K562 (cell line): ENCODE data around the gene PITHD1. TPM values are rescaled to one million over a fixed set of nuclear protein-coding genes. Genes with fewer than 3 reads are reported as not detected.

Experiments
- ATAC-seq: fragments of 200-7000 bp; cut with Tn5 transposase; 3 replicates; pipeline ENCODE4 v1.9.1; 2020; ENCODE audit warnings: moderate library complexity
- BruUV-seq: library from RNA; stranded (reverse); fragments of 400-500 nt; replicated peaks from 2 replicates; lab custom pipeline; 2021; lab: Mats Ljungman, UMichigan
- CTCF ChIA-PET: fragments of 300-600 bp; formaldehyde crosslinking; extraction: SDS; loops from one replicate; lab custom pipeline; 2021; ENCODE audit warnings: low intra/inter-chr PET ratio; lab: Yijun Ruan, JAX
- POLR2A ChIA-PET: fragments of 300-600, 350-650 bp; sonication (Branson Sonifier 250); formaldehyde crosslinking; extraction: SDS; loops from one replicate; lab custom pipeline; 2021; ENCODE audit warnings: antibody characterized with exemption, inconsistent platforms; lab: Yijun Ruan, JAX
- DNase-seq, 4 experiments: peaks; one replicate each; pipeline versions ENCODE4 v3.0.0 to v3.0.0-alpha.2; 2011 to 2018; ENCODE audit warnings: low spot score in 3 of 4, mixed read lengths in 3 of 4; ENCODE audit errors: extremely low read depth in 1 of 4
- FAIRE-seq: peaks from 2 replicates; lab custom pipeline; 2011; peaks lifted over from hg19 to GRCh38; lab: Jason Lieb, UNC
- H2AFZ ChIP-seq: 2 replicates; pipeline ENCODE4 v1.6.0; 2011; ENCODE audit warnings: low read depth, low read length, control low read depth, inconsistent platforms
- H3K27ac ChIP-seq: fragments of 200-600 bp; 3 replicates; pipeline ENCODE4 v1.8.0; 2011; ENCODE audit warnings: low read depth, mild to moderate bottlenecking, control low read depth, inconsistent platforms, low read length, moderate library complexity, mixed read lengths; ENCODE audit errors: extremely low read depth
- H3K27me3 ChIP-seq, 2 experiments: fragments of 300-600 bp in 1 of 2; 2 replicates in 1 of 2; 3 replicates in 1 of 2; pipeline versions ENCODE4 v1.6.0 to v1.8.0; 2011; ENCODE audit warnings: inconsistent platforms in 2 of 2, low read length in 2 of 2, mild to moderate bottlenecking in 1 of 2, mixed read lengths in 1 of 2, moderate library complexity in 1 of 2; ENCODE audit not compliant: control insufficient read depth in 2 of 2, insufficient read depth in 2 of 2
- H3K36me3 ChIP-seq: fragments of 300-600 bp; 3 replicates; pipeline ENCODE4 v1.8.0; 2011; ENCODE audit warnings: mild to moderate bottlenecking, low read length, inconsistent platforms; ENCODE audit not compliant: control insufficient read depth, insufficient read depth
- H3K4me1 ChIP-seq, 2 experiments: fragments of 200-600 bp in 1 of 2; replicated peaks in 1 of 2; 2 replicates in 1 of 2; 3 replicates in 1 of 2; pipeline versions ENCODE4 v1.5.1 to v1.8.0; 2011; ENCODE audit warnings: inconsistent platforms in 2 of 2, low read length in 2 of 2, mild to moderate bottlenecking in 1 of 2, mixed read lengths in 1 of 2, moderate library complexity in 1 of 2; ENCODE audit not compliant: control insufficient read depth in 2 of 2, insufficient read depth in 2 of 2
- H3K4me2 ChIP-seq: 2 replicates; pipeline ENCODE4 v1.6.1; 2011; ENCODE audit warnings: low read length, control low read depth, inconsistent platforms, mixed read lengths; ENCODE audit not compliant: insufficient read depth
- H3K4me3 ChIP-seq: fragments of 200-600 bp; sonication (generic), shearing (Covaris generic); 2 replicates; pipeline ENCODE4 v1.5.1; 2016; ENCODE audit warnings: control low read depth, inconsistent platforms
- H3K79me2 ChIP-seq: fragments of 200-600 bp; 3 replicates; pipeline ENCODE4 v1.8.0; 2011; ENCODE audit warnings: low read length, inconsistent platforms; ENCODE audit not compliant: control insufficient read depth, insufficient read depth
- H3K9ac ChIP-seq, 2 experiments: 2 replicates each; pipeline versions ENCODE4 v1.6.0 to v1.6.1; 2011; ENCODE audit warnings: low read depth in 2 of 2, low read length in 2 of 2, control low read depth in 1 of 2, inconsistent platforms in 1 of 2, mild to moderate bottlenecking in 1 of 2, mixed read lengths in 1 of 2; ENCODE audit not compliant: insufficient read depth in 1 of 2
- H3K9me1 ChIP-seq: one replicate; pipeline ENCODE4 v1.6.0; 2011; ENCODE audit warnings: inconsistent platforms, mild to moderate bottlenecking, low read length, moderate library complexity; ENCODE audit not compliant: control insufficient read depth, insufficient read depth
- H3K9me3 ChIP-seq: replicated peaks from 2 replicates; pipeline ENCODE4 v1.5.1; 2011; ENCODE audit warnings: low read depth, low read length, inconsistent platforms; ENCODE audit not compliant: control insufficient read depth, insufficient read depth
- H4K20me1 ChIP-seq: replicated peaks from 2 replicates; pipeline ENCODE4 v1.6.1; 2011; ENCODE audit warnings: low read length, inconsistent platforms, mixed read lengths; ENCODE audit not compliant: control insufficient read depth, insufficient read depth
- ATF3 ChIP-seq, 2 experiments: fragments of 450-650 bp in 1 of 2; sonication (generic) in 1 of 2; formaldehyde crosslinking in 1 of 2; IDR thresholded peaks in 1 of 2; conservative IDR thresholded peaks in 1 of 2; 2 replicates each; pipeline versions ENCODE4 v1.6.1 to v1.8.1; 2016 to 2023; ENCODE audit warnings: mild to moderate bottlenecking in 2 of 2, moderate library complexity in 2 of 2, inconsistent platforms in 1 of 2, missing genetic modification reagents in 1 of 2
- CTBP1 ChIP-seq: fragments of 450-650 bp; IDR thresholded peaks from 2 replicates; pipeline ENCODE4 v1.6.1; 2016; ENCODE audit warnings: borderline replicate concordance
- HLTF ChIP-seq: fragments of 450-650 bp; IDR thresholded peaks from 2 replicates; pipeline ENCODE4 v1.6.1; 2016
- PML ChIP-seq: IDR thresholded peaks from 2 replicates; pipeline ENCODE4 v1.6.1; 2012; ENCODE audit warnings: low read length, inconsistent platforms
- RCOR1 ChIP-seq, 2 experiments: IDR thresholded peaks; 2 replicates each; pipeline ENCODE4 v1.6.1; 2012; ENCODE audit warnings: low read depth in 2 of 2, low read length in 2 of 2, borderline replicate concordance in 1 of 2, improper control_type of control experiment in 1 of 2
- TAF15 ChIP-seq: fragments of 200-400 bp; formaldehyde crosslinking; IDR thresholded peaks from 2 replicates; pipeline ENCODE4 v1.6.1; 2017; ENCODE audit warnings: mild to moderate bottlenecking, low read depth, low read length, moderate library complexity
- TEAD1 ChIP-seq, 2 experiments: fragments of 450-650 bp in 1 of 2; sonication (generic) in 1 of 2; formaldehyde crosslinking; IDR thresholded peaks; 2 replicates each; pipeline versions ENCODE4 v1.4.0 to v1.8.0; 2020 to 2022; ENCODE audit warnings: mild to moderate bottlenecking in 2 of 2, missing genetic modification reagents in 1 of 2
- ZFP30 ChIP-seq: fragments of 250-450 bp; sonication (Bioruptor Pico); IDR thresholded peaks from 2 replicates; pipeline ENCODE4 v1.8.0; 2022; ENCODE audit warnings: moderate library complexity, mild to moderate bottlenecking, inconsistent platforms, borderline replicate concordance
- ZNF407 ChIP-seq: fragments of 450-650 bp; IDR thresholded peaks from 2 replicates; pipeline ENCODE4 v1.6.1; 2016; ENCODE audit warnings: low read depth
- WGBS: fragments of 100-300 bp; shearing (Covaris generic); methylation state at CpG from one replicate; pipeline ENCODE4 v1.1.6; 2016; ENCODE audit warnings: low coverage, mixed read lengths; ENCODE audit not compliant: insufficient coverage; ENCODE audit errors: missing lambda C conversion rate; 5-methylcytosine and 5-hydroxymethylcytosine counted together
- in situ Hi-C: fragments of 300-500 bp; cut with MboI; formaldehyde crosslinking; loops from 4 replicates; pipeline ENCODE4 v1.15.0; 2018; ENCODE audit warnings: inconsistent platforms, mixed read lengths
- intact Hi-C: fragments of 100-400 bp; cut with micrococcal nuclease; formaldehyde crosslinking; loops from 2 replicates; pipeline ENCODE4 v1.14.2; 2022
- polyA plus RNA-seq, 8 experiments: library from polyadenylated mRNA; depleted of rRNA in 4 of 8; stranded (reverse) in 5 of 8; unstranded in 3 of 8; fragments of >200 nt; fragmentation: Nextera tagmentation in 2 of 8; fragmentation: Illumina TruSeq in 1 of 8; extraction: Ambion mirVana in 2 of 8; extraction: Trizol in 1 of 8; gene quantifications; 2 replicates each; pipeline versions ENCODE4 v1.2.1 to v1.2.3, GENCODE V29; 2011 to 2014; ENCODE audit warnings: inconsistent platforms in 1 of 8, missing spikeins in 1 of 8
- total RNA-seq, 7 experiments: library from RNA; depleted of rRNA in 6 of 7; stranded (reverse); fragments of >200 nt in 6 of 7; fragmentation: Illumina TruSeq in 2 of 7; extraction: Trizol in 2 of 7; gene quantifications; 2 replicates each; pipeline versions ENCODE4 v1.2.1 to v1.2.3, GENCODE V29; 2011 to 2021; ENCODE audit warnings: low replicate concordance in 1 of 7

Gene PITHD1
- total and polyA plus RNA-seq, 9 of the 15 experiments (the other 6 are each of a cell fraction or from before 2014, with no cell fraction given), result 46.5 to 175 (median 149) TPM

GRCh38 chr1:23772049-23772853 lies 6.0 kb upstream of the PITHD1 start:
- H3K4me1 ChIP-seq, result peaks cover 12 to 40% of the 10 kb centered on the region in 2 experiments; a peak in 3 of 5 replicates
- H2AFZ ChIP-seq, result peak overlapping the region; percentile 50; the same call in 1 of the 2 replicates
- peak; percentile 88 for FAIRE-seq
- peak overlapping the region in 1 of 2 experiments; percentile 4; a peak in 1 of 4 replicates for H3K9ac ChIP-seq
- peak; percentile 74 to 94 (median 76) for DNase-seq
- H3K9me1 ChIP-seq, result no peaks in the 10 kb centered on the region
- peak overlapping the region; percentile 8; the same call in 1 of the 2 replicates for H3K4me3 ChIP-seq
- peaks cover 36% of the 10 kb centered on the region for H3K36me3 ChIP-seq
- POLR2A ChIA-PET, result interaction anchor here (0.7 to 1.9 kb wide), 14 partner anchors 8 to 189 kb away, joined by 3 to 11 read pairs (median 4); partner anchors contain the start of genes ELOA, LYPLA2 and RPL11
- peak overlapping the region; percentile 40; the same call in 1 of the 3 replicates for H3K27ac ChIP-seq
- H3K4me2 ChIP-seq, result peak overlapping the region; percentile 79
- WGBS, result 5% methylated on average over 14 of the region's 14 CpGs
- CTCF ChIA-PET, result interaction anchor here (0.5 to 2.0 kb wide), 9 partner anchors 81 to 619 kb away, joined by 3 to 12 read pairs (median 4); partner anchors contain the start of genes FUCA1 and MYOM3
- BruUV-seq, result no TSS peak
- peaks cover 50% of the 10 kb centered on the region for H3K79me2 ChIP-seq
- H4K20me1 ChIP-seq, result no peaks in the 10 kb centered on the region; the same call in 1 of the 2 replicates
- in situ Hi-C loops (no loop called here), intact Hi-C loops (loop anchor here (1.0 to 2.0 kb wide), 4 partner anchors 29 to 144 kb away; partner anchors contain the start of gene GALE)
- H3K9me3 ChIP-seq, result no peaks in the 10 kb centered on the region
- H3K27me3 ChIP-seq, result no peaks in the 10 kb centered on the region
- ATAC-seq, result peak; percentile 90
- TF ChIP-seq ZFP30 (no peak), CTBP1 (peak; percentile 72), HLTF (peak; percentile 55; the same call in 1 of the 2 replicates), PML (no peak), RCOR1 (IDR thresholded peaks at IDR 0.05; ENCODE audit: borderline replicate concordance in 1 of 2, low read depth in 2 of 2, low read length in 2 of 2) (peak in 1 of 2 experiments; percentile 84; a peak in 2 of 4 replicates), TAF15 (no peak), TEAD1 (CRISPR knock-in tag; IDR thresholded peaks at IDR 0.05) (0 out of 4 replicates have a peak, but pooled peaks of 1 of the 2 experiments have one; percentile 28), ZNF407 (no peak), ATF3 (IDR thresholded peaks at IDR 0.05) (0 out of 2 replicates have a peak, but pooled peaks have one; percentile 29), ATF3 (CRISPR knock-in tag; conservative IDR thresholded peaks at IDR 0.05) (no peak)
